Peyer's patch (tissue), 4 donors: ENCODE results near the gene RSU1.

Experiments used
- CTCF ChIP-seq, 6 experiments: fragments of 450-650 bp in 4 of 6; fragments of 200-600 bp in 2 of 6; sonication (generic) in 1 of 6; IDR thresholded peaks; one replicate each; pipeline ENCODE4 v1.5.1; 2017 to 2019; ENCODE audit warnings: antibody characterized with exemption in 6 of 6, mild to moderate bottlenecking in 3 of 6, moderate library complexity in 1 of 6
- POLR2A ChIP-seq, 2 donors: fragments of 450-650 bp; IDR thresholded peaks; one replicate each; pipeline ENCODE4 v1.5.1; 2017; ENCODE audit warnings: antibody characterized with exemption in 2 of 2, mild to moderate bottlenecking in 2 of 2, moderate library complexity in 2 of 2

GRCh38 chr10:16857419-16857818 is 40.2 kb upstream of the RSU1 start:
- no peak for TF ChIP-seq CTCF (IDR thresholded peaks at IDR 0.05)
- TF ChIP-seq POLR2A (IDR thresholded peaks at IDR 0.05) = no peak
